ENCODE data around the gene COA3. TPM values are rescaled to one million over a fixed set of nuclear protein-coding genes. Genes with fewer than 3 reads are reported as not detected.

Gene COA3
- total RNA-seq, 1 experiment from 2014 or later: 41.0 TPM

GRCh38 chr17:42783062-42783790 is 15.3 kb downstream of the COA3 start:
- peaks cover 13% of the 10 kb centered on the region for H3K36me3 Mint-ChIP-seq (ENCODE audit: insufficient read depth, unreplicated experiment)
- no peak overlapping the region for H3K4me3 Mint-ChIP-seq (ENCODE audit: unreplicated experiment)
- CTCF ChIA-PET: no interaction called here
- no peaks in the 10 kb centered on the region for H3K27me3 Mint-ChIP-seq (ENCODE audit: insufficient read depth, unreplicated experiment)
- BruUV-seq (replicated peaks): no TSS peak
- H3K4me1 Mint-ChIP-seq (ENCODE audit: insufficient read depth, unreplicated experiment): peaks cover 11% of the 10 kb centered on the region
- intact Hi-C loops (cut with micrococcal nuclease): no loop called here
- peak; percentile 69 for DNase-seq (ENCODE audit: unreplicated experiment)
- POLR2A ChIA-PET: interaction anchor here (0.8 to 2.5 kb wide), 2 partner anchors 10 to 26 kb away, joined by 3 to 15 read pairs; partner anchors contain the start of gene VPS25
- no peaks in the 10 kb centered on the region for H3K9me3 Mint-ChIP-seq (ENCODE audit: unreplicated experiment)
- H3K27ac Mint-ChIP-seq (ENCODE audit: low read depth, unreplicated experiment): peak overlapping the region; percentile 1
- TF ChIP-seq CTCF (IDR thresholded peaks at IDR 0.05; ENCODE audit: unreplicated experiment): no peak

- H3K36me3 Mint-ChIP-seq (ENCODE audit: insufficient read depth, unreplicated experiment): peaks cover 22% of the 10 kb centered on the region
- ChIA-PET POLR2A (interaction anchor here (0.8 to 2.5 kb wide), 4 partner anchors 9 to 182 kb away, joined by 3 to 15 read pairs (median 4); partner anchors contain the start of genes AARSD1, CNTD1, COA3 and VPS25), CTCF (no interaction called here)
- H3K27me3 Mint-ChIP-seq (ENCODE audit: insufficient read depth, unreplicated experiment): no peaks in the 10 kb centered on the region
- DNase-seq (ENCODE audit: unreplicated experiment): no peak
- no TSS peak for BruUV-seq (replicated peaks)
- no peaks in the 10 kb centered on the region for H3K9me3 Mint-ChIP-seq (ENCODE audit: unreplicated experiment)
- intact Hi-C loops (cut with micrococcal nuclease): no loop called here
- H3K27ac Mint-ChIP-seq (ENCODE audit: low read depth, unreplicated experiment): no peak overlapping the region
- H3K4me1 Mint-ChIP-seq (ENCODE audit: insufficient read depth, unreplicated experiment): peaks cover 11% of the 10 kb centered on the region
- no peak for TF ChIP-seq CTCF (IDR thresholded peaks at IDR 0.05; ENCODE audit: unreplicated experiment)
- H3K4me3 Mint-ChIP-seq (ENCODE audit: unreplicated experiment): no peak overlapping the region
Observed at GRCh38 chr17:42782166-42783061, 16.1 kb downstream of the COA3 start.

- POLR2A ChIA-PET: interaction anchor here (0.8 to 2.5 kb wide), 3 partner anchors 8 to 182 kb away, joined by 3 to 15 read pairs (median 5); partner anchors contain the start of genes AARSD1, CNTD1, COA3 and VPS25
- Mint-ChIP-seq H3K4me1 (ENCODE audit: insufficient read depth, unreplicated experiment) (peaks cover 11% of the 10 kb centered on the region), H3K4me3 (ENCODE audit: unreplicated experiment) (no peak overlapping the region), H3K9me3 (ENCODE audit: unreplicated experiment) (no peaks in the 10 kb centered on the region), H3K36me3 (ENCODE audit: insufficient read depth, unreplicated experiment) (peaks cover 29% of the 10 kb centered on the region), H3K27ac (ENCODE audit: low read depth, unreplicated experiment) (no peak overlapping the region), H3K27me3 (ENCODE audit: insufficient read depth, unreplicated experiment) (no peaks in the 10 kb centered on the region)
- DNase-seq (ENCODE audit: unreplicated experiment): no peak
- intact Hi-C loops (cut with micrococcal nuclease): no loop called here
- no TSS peak for BruUV-seq (replicated peaks)
- CTCF ChIA-PET: no interaction called here
- TF ChIP-seq CTCF (IDR thresholded peaks at IDR 0.05; ENCODE audit: unreplicated experiment): no peak
Observed at GRCh38 chr17:42781639-42782165, 16.8 kb downstream of the COA3 start.
